Raji (cell line): Measurements from ENCODE around the gene UTP11.

Experiments used
- POLR2A ChIP-seq: IDR thresholded peaks from 2 replicates; pipeline ENCODE4 v1.6.1; 2011; ENCODE audit warnings: low read depth, low read length, control low read depth; ENCODE audit not compliant: insufficient read depth

Gene UTP11

GRCh38 chr1:38034871-38035270 lies 22.3 kb downstream of the UTP11 start:
- no peak for TF ChIP-seq POLR2A

- no peak for TF ChIP-seq POLR2A
Measured at GRCh38 chr1:38037221-38037939, 24.8 kb downstream of the UTP11 start.

GRCh38 chr1:38038861-38039260 lies 26.3 kb downstream of the UTP11 start:
- no peak for TF ChIP-seq POLR2A

GRCh38 chr1:38039331-38040088 lies 27.0 kb downstream of the UTP11 start:
- TF ChIP-seq POLR2A, result no peak

GRCh38 chr1:38041936-38042834 lies 29.7 kb downstream of the UTP11 start:
- TF ChIP-seq POLR2A, result no peak

- TF ChIP-seq POLR2A, result no peak
Measured at GRCh38 chr1:38043036-38043747, 30.7 kb downstream of the UTP11 start.

GRCh38 chr1:38044221-38045215 lies 32.0 kb downstream of the UTP11 start:
- no peak for TF ChIP-seq POLR2A

- TF ChIP-seq POLR2A, result no peak
Measured at GRCh38 chr1:38045401-38046332, 33.1 kb downstream of the UTP11 start.

- peak; percentile 50; the same call in 1 of the 2 replicates for TF ChIP-seq POLR2A
Measured at GRCh38 chr1:38046333-38046883, 33.9 kb downstream of the UTP11 start, which contains the start of gene POU3F1. POU3F1 (minus strand) TSS chr1:38046793; CDS start chr1:38046743, 50 bp downstream.

GRCh38 chr1:38046884-38047602 lies 34.5 kb downstream of the UTP11 start:
- no peak for TF ChIP-seq POLR2A

GRCh38 chr1:38047603-38048141 lies 35.1 kb downstream of the UTP11 start:
- TF ChIP-seq POLR2A, result no peak
